Endothelial cell of umbilical vein (primary cell): ENCODE results near the gene CDK5RAP2. TPM values are rescaled to one million over a fixed set of nuclear protein-coding genes. Genes with fewer than 3 reads are reported as not detected.

Source experiments
- BruUV-seq: library from RNA; stranded (reverse); fragments of 400-500 nt; replicated peaks from 2 replicates; lab custom pipeline; 2021; lab: Mats Ljungman, UMichigan
- CTCF ChIA-PET: fragments of 300-600, 350-600 bp; sonication (Branson Sonifier 250); formaldehyde crosslinking; loops from one replicate; lab custom pipeline; 2021; ENCODE audit warnings: antibody characterized with exemption, inconsistent platforms; lab: Charles Lee
- POLR2A ChIA-PET: fragments of 300-600, 350-600 bp; sonication (Branson Sonifier 250); formaldehyde crosslinking; loops from one replicate; lab custom pipeline; 2021; ENCODE audit warnings: antibody characterized with exemption, inconsistent platforms; lab: Charles Lee
- DNase-seq: peaks from one replicate; pipeline ENCODE4 v3.0.0-alpha.2; 2011; ENCODE audit warnings: low read depth, low spot score
- FAIRE-seq: peaks from 2 replicates; lab custom pipeline; 2011; peaks lifted over from hg19 to GRCh38; lab: Jason Lieb, UNC
- H2AFZ ChIP-seq: 2 replicates; pipeline ENCODE4 v1.6.0; 2012; ENCODE audit warnings: low read depth, low read length, control low read depth, inconsistent platforms
- H3K27ac ChIP-seq: 2 replicates; pipeline ENCODE4 v1.5.1; 2011; ENCODE audit warnings: low read depth, mild to moderate bottlenecking, control low read depth, low read length, moderate library complexity; ENCODE audit not compliant: insufficient read depth
- H3K27me3 ChIP-seq, 2 experiments: 2 replicates each; pipeline versions ENCODE4 v1.6.0 to v1.6.1; 2011; ENCODE audit warnings: low read length in 2 of 2, mixed read lengths in 1 of 2; ENCODE audit not compliant: control insufficient read depth in 2 of 2, insufficient read depth in 2 of 2
- H3K36me3 ChIP-seq, 2 experiments: 2 replicates in 1 of 2; 3 replicates in 1 of 2; pipeline ENCODE4 v1.5.1; 2011; ENCODE audit warnings: low read length in 2 of 2, mild to moderate bottlenecking in 1 of 2, moderate library complexity in 1 of 2; ENCODE audit not compliant: control insufficient read depth in 2 of 2, insufficient read depth in 2 of 2; ENCODE audit errors: extremely low read depth in 1 of 2
- H3K4me1 ChIP-seq: 3 replicates; pipeline ENCODE4 v1.5.1; 2011; ENCODE audit warnings: mild to moderate bottlenecking, low read length; ENCODE audit not compliant: control insufficient read depth, insufficient read depth; ENCODE audit errors: extremely low read depth
- H3K4me2 ChIP-seq: 2 replicates; pipeline ENCODE4 v1.6.1; 2011; ENCODE audit warnings: low read length, control low read depth, mixed read lengths; ENCODE audit not compliant: insufficient read depth
- H3K4me3 ChIP-seq, 3 experiments: fragments of 200-600 bp in 1 of 3; sonication (generic), shearing (Covaris generic) in 1 of 3; replicated peaks in 1 of 3; 2 replicates each; pipeline ENCODE4 v1.5.1; 2011 to 2016; ENCODE audit warnings: control low read depth in 3 of 3, low read length in 3 of 3, mild to moderate bottlenecking in 2 of 3, inconsistent platforms in 1 of 3, low read depth in 1 of 3, moderate library complexity in 1 of 3; ENCODE audit not compliant: insufficient read depth in 1 of 3
- H3K79me2 ChIP-seq: 2 replicates; pipeline ENCODE4 v1.6.0; 2012; ENCODE audit warnings: low read length, inconsistent platforms; ENCODE audit not compliant: control insufficient read depth, insufficient read depth
- H3K9ac ChIP-seq: replicated peaks from 2 replicates; pipeline ENCODE3; 2011; ENCODE audit warnings: low read length, control low read depth; ENCODE audit not compliant: insufficient read depth; ENCODE audit errors: extremely low read depth
- H3K9me1 ChIP-seq: replicated peaks from 3 replicates; pipeline ENCODE4 v1.6.0; 2011; ENCODE audit warnings: mild to moderate bottlenecking, low read length; ENCODE audit not compliant: control insufficient read depth, insufficient read depth; ENCODE audit errors: extremely low read depth
- H3K9me3 ChIP-seq: replicated peaks from 2 replicates; pipeline ENCODE4 v1.5.1; 2012; ENCODE audit warnings: low read length, inconsistent platforms; ENCODE audit not compliant: control insufficient read depth, insufficient read depth
- H4K20me1 ChIP-seq: replicated peaks from 2 replicates; pipeline ENCODE3; 2011; ENCODE audit warnings: mild to moderate bottlenecking, low read length; ENCODE audit not compliant: control insufficient read depth, insufficient read depth; ENCODE audit errors: extremely low read depth
- EZH2 ChIP-seq: IDR thresholded peaks from 2 replicates; pipeline ENCODE4 v1.6.1; 2012; ENCODE audit warnings: borderline replicate concordance, low read depth, mild to moderate bottlenecking, moderate library complexity, low read length, inconsistent platforms; ENCODE audit not compliant: severe bottlenecking
- GATA2 ChIP-seq: IDR thresholded peaks from 2 replicates; pipeline ENCODE4 v1.7.0; 2011; ENCODE audit warnings: low read depth, mild to moderate bottlenecking, moderate library complexity, mixed read lengths, low read length; ENCODE audit not compliant: insufficient read length, insufficient read depth
- JUN ChIP-seq: IDR thresholded peaks from 2 replicates; pipeline ENCODE4 v1.6.1; 2011; ENCODE audit warnings: borderline replicate concordance, low read depth; ENCODE audit not compliant: insufficient read length, insufficient read depth
- MYC ChIP-seq: IDR thresholded peaks from one replicate; pipeline ENCODE4 v1.6.1; 2011; ENCODE audit warnings: mild to moderate bottlenecking, low read depth, low read length
- POLR2A ChIP-seq: IDR thresholded peaks from 2 replicates; pipeline ENCODE4 v1.6.1; 2012; ENCODE audit warnings: low read depth, mild to moderate bottlenecking, control low read depth, low read length
- POLR2AphosphoS5 ChIP-seq: IDR thresholded peaks from 2 replicates; pipeline ENCODE4 v1.6.1; 2012; ENCODE audit warnings: low read depth, mild to moderate bottlenecking, control low read depth, low read length, moderate library complexity; ENCODE audit not compliant: insufficient read depth
- dilution Hi-C: fragments of 300-500 bp; cut with MboI; formaldehyde crosslinking; loops from one replicate; pipeline ENCODE4 v1.15.0; 2019; ENCODE audit warnings: low sequenced_read_pairs; ENCODE audit not compliant: extremely low pct_ligation_motif_present
- intact Hi-C: fragments of 100-400 bp; cut with micrococcal nuclease; formaldehyde crosslinking; loops from one replicate; pipeline ENCODE4 v1.10.0; 2022
- polyA plus RNA-seq, 4 experiments: library from polyadenylated mRNA; depleted of rRNA in 3 of 4; stranded (reverse) in 3 of 4; unstranded in 1 of 4; fragments of >200 nt; gene quantifications; 2 replicates each; pipeline versions ENCODE4 v1.2.1 to v1.2.3, GENCODE V29; 2011 to 2012; ENCODE audit warnings: missing spikeins in 1 of 4
- total RNA-seq: library from RNA; stranded (reverse); gene quantifications from 2 replicates; pipeline ENCODE4 v1.2.3, GENCODE V29; 2021
- TF ChIP-seq, protein P1 (sequence below), 2 donors: IDR thresholded peaks; 1 replicate in 1 of 2; 2 replicates in 1 of 2; pipeline ENCODE4 v1.5.1; 2011; ENCODE audit warnings: low read length in 2 of 2, mild to moderate bottlenecking in 2 of 2, moderate library complexity in 2 of 2, control low read depth in 1 of 2, inconsistent platforms in 1 of 2, low read depth in 1 of 2; ENCODE audit not compliant: insufficient read depth in 1 of 2; ENCODE audit errors: extremely low read depth in 1 of 2
- TF ChIP-seq, protein P2 (sequence below): IDR thresholded peaks from 2 replicates; pipeline ENCODE4 v1.6.1; 2011; ENCODE audit not compliant: insufficient read depth, insufficient read length

CDK5RAP2 gene
- total and polyA plus RNA-seq, 2 donors (not counting 3 experiments of a cell fraction or from before 2014, with no cell fraction given): 17.5 to 56.7 TPM

DNA sequence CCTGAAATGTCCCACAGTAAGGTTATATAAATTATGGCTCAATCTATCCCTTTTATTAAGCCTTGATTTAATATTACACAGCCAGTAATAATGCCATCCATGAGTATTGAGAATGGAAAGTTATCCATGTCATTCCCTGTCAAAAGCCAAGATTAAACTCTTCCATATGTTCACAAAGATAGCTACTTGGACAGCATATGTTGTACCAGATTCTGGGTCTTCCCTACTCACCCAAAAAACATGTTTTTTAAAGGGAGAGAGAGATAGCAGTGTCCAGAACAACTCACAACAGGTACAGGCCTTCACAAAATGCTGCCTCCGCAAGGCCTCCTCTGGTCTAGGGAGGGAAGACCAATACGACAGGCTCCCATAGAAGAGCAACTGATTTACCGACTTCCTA, 15.4 kb downstream of the CDK5RAP2 start:
- Histone ChIP-seq H3K4me1 (no peaks in the 10 kb centered on the region), H3K9me1 (no peaks in the 10 kb centered on the region), H3K79me2 (peaks cover 17% of the 10 kb centered on the region), H3K27ac (no peak overlapping the region), H3K27me3 (no peaks in the 10 kb centered on the region), H4K20me1 (no peaks in the 10 kb centered on the region), H3K9me3 (no peaks in the 10 kb centered on the region), H3K4me2 (no peak overlapping the region), H3K36me3 (peaks cover 8 to 9% of the 10 kb centered on the region in 2 experiments), H3K9ac (no peak overlapping the region), H3K4me3 (no peak overlapping the region), H2AFZ (no peak overlapping the region)
- DNase-seq: no peak
- dilution Hi-C loops (no loop called here), intact Hi-C loops (no loop called here)
- no peak for FAIRE-seq
- ChIA-PET CTCF (no interaction called here), POLR2A (no interaction called here)
- TF ChIP-seq, protein P1, sequence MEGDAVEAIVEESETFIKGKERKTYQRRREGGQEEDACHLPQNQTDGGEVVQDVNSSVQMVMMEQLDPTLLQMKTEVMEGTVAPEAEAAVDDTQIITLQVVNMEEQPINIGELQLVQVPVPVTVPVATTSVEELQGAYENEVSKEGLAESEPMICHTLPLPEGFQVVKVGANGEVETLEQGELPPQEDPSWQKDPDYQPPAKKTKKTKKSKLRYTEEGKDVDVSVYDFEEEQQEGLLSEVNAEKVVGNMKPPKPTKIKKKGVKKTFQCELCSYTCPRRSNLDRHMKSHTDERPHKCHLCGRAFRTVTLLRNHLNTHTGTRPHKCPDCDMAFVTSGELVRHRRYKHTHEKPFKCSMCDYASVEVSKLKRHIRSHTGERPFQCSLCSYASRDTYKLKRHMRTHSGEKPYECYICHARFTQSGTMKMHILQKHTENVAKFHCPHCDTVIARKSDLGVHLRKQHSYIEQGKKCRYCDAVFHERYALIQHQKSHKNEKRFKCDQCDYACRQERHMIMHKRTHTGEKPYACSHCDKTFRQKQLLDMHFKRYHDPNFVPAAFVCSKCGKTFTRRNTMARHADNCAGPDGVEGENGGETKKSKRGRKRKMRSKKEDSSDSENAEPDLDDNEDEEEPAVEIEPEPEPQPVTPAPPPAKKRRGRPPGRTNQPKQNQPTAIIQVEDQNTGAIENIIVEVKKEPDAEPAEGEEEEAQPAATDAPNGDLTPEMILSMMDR (IDR thresholded peaks at IDR 0.05; ENCODE audit: extremely low read depth in 1 of 2, insufficient read depth in 1 of 2, low read depth in 1 of 2, low read length in 2 of 2): no peak
- TF ChIP-seq POLR2A: no peak
- no peak for TF ChIP-seq GATA2
- TF ChIP-seq, protein P2, sequence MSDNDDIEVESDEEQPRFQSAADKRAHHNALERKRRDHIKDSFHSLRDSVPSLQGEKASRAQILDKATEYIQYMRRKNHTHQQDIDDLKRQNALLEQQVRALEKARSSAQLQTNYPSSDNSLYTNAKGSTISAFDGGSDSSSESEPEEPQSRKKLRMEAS: no peak
- TF ChIP-seq EZH2: no peak
- no peak for TF ChIP-seq POLR2AphosphoS5
- no peak for TF ChIP-seq MYC
- no peak for TF ChIP-seq JUN
- no TSS peak for BruUV-seq
